ENCODE data around the gene SLC6A7.

The SLC6A7 gene

DNA sequence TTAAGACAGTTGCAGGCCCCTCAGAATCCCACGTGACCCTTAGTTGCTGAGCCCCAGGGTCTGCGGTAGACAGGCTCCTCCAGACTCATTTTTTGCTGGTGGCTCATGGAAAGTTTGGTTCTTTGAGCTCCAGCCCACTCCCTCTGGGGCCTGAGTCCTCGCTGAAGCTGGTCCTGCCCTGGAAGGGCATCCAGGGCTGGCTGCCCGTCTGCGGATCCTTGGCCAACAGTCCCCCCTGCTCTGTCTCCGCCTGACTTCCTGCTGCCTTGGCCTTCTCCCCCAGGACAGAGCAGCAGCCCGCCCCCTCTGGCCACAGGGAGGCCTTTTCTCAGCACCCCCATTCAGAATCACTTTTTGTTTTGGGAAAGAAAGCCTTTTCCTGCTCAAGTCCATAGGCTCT is 24.4 kb downstream of the SLC6A7 start (continued):
- TF ChIP-seq, protein P1, sequence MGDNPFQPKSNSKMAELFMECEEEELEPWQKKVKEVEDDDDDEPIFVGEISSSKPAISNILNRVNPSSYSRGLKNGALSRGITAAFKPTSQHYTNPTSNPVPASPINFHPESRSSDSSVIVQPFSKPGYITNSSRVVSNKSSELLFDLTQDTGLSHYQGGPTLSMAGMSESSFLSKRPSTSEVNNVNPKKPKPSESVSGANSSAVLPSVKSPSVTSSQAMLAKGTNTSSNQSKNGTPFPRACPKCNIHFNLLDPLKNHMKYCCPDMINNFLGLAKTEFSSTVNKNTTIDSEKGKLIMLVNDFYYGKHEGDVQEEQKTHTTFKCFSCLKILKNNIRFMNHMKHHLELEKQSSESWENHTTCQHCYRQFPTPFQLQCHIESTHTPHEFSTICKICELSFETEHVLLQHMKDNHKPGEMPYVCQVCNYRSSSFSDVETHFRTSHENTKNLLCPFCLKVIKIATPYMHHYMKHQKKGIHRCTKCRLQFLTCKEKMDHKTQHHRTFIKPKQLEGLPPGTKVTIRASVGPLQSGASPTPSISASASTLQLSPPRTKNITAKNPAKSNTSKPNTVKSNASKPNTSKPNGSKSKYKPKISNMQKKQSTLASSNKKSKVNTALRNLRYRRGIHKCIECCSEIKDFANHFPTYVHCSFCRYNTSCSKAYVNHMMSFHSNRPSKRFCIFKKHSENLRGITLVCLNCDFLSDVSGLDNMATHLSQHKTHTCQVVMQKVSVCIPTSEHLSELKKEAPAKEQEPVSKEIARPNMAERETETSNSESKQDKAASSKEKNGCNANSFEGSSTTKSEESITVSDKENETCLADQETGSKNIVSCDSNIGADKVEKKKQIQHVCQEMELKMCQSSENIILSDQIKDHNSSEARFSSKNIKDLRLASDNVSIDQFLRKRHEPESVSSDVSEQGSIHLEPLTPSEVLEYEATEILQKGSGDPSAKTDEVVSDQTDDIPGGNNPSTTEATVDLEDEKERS (tag by site-specific recombination; IDR thresholded peaks at IDR 0.05): no peak
- TF ChIP-seq ZFP69B (tag by site-specific recombination; IDR thresholded peaks at IDR 0.05) (no peak), ZNF140 (tag by site-specific recombination; IDR thresholded peaks at IDR 0.05) (no peak), ZNF121 (tag by site-specific recombination; IDR thresholded peaks at IDR 0.05) (no peak)

DNA sequence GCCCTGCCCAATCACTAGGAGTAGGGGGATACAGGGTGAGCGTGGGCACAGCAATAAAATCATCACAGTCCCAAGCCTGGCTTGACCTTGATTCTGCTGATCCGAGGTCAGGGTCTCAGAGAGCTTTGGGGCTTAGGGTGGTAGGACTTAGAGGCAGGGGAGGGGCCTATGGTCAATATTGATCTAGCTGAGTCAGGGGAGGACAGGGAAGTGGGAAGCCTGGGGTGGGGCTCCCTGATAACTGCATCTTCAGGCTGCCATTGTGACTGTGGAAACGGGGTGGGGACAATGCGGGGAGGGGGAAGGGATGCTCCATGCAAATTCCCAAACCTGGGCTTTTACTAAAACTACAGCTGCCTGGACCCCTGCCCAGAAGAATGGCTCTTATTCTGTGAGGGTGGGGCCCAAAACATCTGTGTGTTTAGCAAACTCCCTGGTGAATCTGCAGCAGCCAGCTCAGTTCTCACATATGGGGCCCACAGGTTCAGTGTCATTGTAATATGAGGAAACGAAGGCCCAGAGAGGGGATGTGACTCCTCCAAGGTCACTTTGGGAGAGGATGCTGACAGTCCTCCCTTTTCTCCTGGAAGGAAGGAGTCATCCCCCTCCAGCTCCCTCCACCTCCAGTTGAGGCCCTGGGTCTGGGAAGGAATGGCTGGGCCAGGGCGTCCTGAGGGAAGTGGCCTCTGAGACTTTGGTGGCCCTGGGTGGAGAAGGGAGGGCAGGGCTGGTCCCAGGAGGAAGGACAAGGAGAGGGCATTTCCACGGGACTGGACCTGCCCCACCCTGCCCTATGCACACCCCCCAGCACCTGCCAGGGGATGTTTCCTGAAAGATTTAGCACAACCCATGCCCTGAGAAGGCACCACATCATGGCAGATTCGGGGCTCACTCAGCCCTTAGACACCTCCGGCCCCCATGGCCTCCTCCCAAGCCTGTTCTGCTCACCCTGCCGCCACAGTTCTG is 26.4 kb downstream of the SLC6A7 start:
- Histone ChIP-seq H3K4me3 (ENCODE audit: low read depth, low read length) (no peak overlapping the region), H3K27ac (ENCODE audit: extremely low read depth, low read depth, low read length) (no peak overlapping the region), H3K4me1 (ENCODE audit: control insufficient read depth, insufficient read depth, low read length) (no peaks in the 10 kb centered on the region), H3K36me3 (ENCODE audit: control insufficient read depth in 2 of 2, insufficient read depth in 1 of 2, low read length in 2 of 2) (no peaks in the 10 kb centered on the region), H3K9me3 (ENCODE audit: control insufficient read depth, insufficient read depth, low read depth, low read length) (no peaks in the 10 kb centered on the region)
- ChIA-PET POLR2A (no interaction called here), CTCF (interaction anchor here (0.5 to 5.5 kb wide), 9 partner anchors 10 to 391 kb away, joined by 3 to 37 read pairs (median 4); partner anchors contain the start of gene SLC26A2)
- no peak for TF ChIP-seq KLF8 (tag by site-specific recombination; IDR thresholded peaks at IDR 0.05)
- no peak for TF ChIP-seq ZNF404 (tag by site-specific recombination; IDR thresholded peaks at IDR 0.05)
- TF ChIP-seq KLF10 (tag by site-specific recombination; IDR thresholded peaks at IDR 0.05): no peak

DNA sequence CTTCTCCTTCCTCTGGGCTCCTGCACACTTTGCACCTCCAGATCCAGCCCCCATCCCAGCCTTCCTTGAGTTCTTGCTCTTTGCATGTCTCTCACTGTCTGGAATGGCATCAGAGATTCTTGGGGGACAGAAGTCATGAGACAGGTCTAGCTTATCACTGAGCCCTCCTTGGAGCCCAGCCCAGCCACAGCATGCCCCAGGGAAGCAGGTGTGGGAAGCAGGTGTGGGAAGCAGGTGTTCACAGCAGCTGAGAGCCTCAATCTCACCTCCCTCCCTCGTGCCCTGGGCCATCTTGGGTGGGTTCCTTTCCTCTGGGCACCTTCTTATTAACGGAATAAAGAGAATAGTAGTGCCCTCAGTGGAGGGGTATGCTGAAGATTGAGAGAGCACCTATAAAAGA is 27.2 kb downstream of the SLC6A7 start:
- Histone ChIP-seq H3K4me1 (ENCODE audit: control insufficient read depth, insufficient read depth, low read length) (no peaks in the 10 kb centered on the region), H3K36me3 (ENCODE audit: control insufficient read depth in 2 of 2, insufficient read depth in 1 of 2, low read length in 2 of 2) (no peaks in the 10 kb centered on the region), H3K9me3 (ENCODE audit: control insufficient read depth, insufficient read depth, low read depth, low read length) (no peaks in the 10 kb centered on the region), H3K4me3 (ENCODE audit: low read depth, low read length) (no peak overlapping the region), H3K27ac (ENCODE audit: extremely low read depth, low read depth, low read length) (no peak overlapping the region)
- ChIA-PET CTCF (interaction anchor here (0.7 to 5.5 kb wide), 7 partner anchors 11 to 87 kb away, joined by 3 to 37 read pairs (median 4); no protein-coding TSS in a partner anchor), POLR2A (no interaction called here)
- TF ChIP-seq SCRT1 (tag by site-specific recombination; IDR thresholded peaks at IDR 0.05; ENCODE audit: borderline replicate concordance) (no peak), YY1 (tag by site-specific recombination; IDR thresholded peaks at IDR 0.05) (no peak), SETDB1 (IDR thresholded peaks at IDR 0.05; ENCODE audit: insufficient read length, low read length) (no peak), KLF8 (tag by site-specific recombination; IDR thresholded peaks at IDR 0.05) (no peak), ZNF366 (tag by site-specific recombination; conservative IDR thresholded peaks at IDR 0.05) (no peak), ZNF791 (tag by site-specific recombination; IDR thresholded peaks at IDR 0.05) (no peak), SP3 (tag by site-specific recombination; IDR thresholded peaks at IDR 0.05) (no peak), FEZF1 (tag by site-specific recombination; IDR thresholded peaks at IDR 0.05) (no peak), BCL11B (tag by site-specific recombination; IDR thresholded peaks at IDR 0.05; ENCODE audit: low read depth) (no peak), MEIS1 (CRISPR knock-in tag; IDR thresholded peaks at IDR 0.05; ENCODE audit: borderline replicate concordance) (no peak), ZNF544 (tag by site-specific recombination; IDR thresholded peaks at IDR 0.05) (no peak)
- TF ChIP-seq, protein P2, sequence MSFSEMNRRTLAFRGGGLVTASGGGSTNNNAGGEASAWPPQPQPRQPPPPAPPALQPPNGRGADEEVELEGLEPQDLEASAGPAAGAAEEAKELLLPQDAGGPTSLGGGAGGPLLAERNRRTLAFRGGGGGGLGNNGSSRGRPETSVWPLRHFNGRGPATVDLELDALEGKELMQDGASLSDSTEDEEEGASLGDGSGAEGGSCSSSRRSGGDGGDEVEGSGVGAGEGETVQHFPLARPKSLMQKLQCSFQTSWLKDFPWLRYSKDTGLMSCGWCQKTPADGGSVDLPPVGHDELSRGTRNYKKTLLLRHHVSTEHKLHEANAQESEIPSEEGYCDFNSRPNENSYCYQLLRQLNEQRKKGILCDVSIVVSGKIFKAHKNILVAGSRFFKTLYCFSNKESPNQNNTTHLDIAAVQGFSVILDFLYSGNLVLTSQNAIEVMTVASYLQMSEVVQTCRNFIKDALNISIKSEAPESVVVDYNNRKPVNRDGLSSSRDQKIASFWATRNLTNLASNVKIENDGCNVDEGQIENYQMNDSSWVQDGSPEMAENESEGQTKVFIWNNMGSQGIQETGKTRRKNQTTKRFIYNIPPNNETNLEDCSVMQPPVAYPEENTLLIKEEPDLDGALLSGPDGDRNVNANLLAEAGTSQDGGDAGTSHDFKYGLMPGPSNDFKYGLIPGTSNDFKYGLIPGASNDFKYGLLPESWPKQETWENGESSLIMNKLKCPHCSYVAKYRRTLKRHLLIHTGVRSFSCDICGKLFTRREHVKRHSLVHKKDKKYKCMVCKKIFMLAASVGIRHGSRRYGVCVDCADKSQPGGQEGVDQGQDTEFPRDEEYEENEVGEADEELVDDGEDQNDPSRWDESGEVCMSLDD (tag by site-specific recombination; IDR thresholded peaks at IDR 0.05): no peak
- TF ChIP-seq, protein P3, sequence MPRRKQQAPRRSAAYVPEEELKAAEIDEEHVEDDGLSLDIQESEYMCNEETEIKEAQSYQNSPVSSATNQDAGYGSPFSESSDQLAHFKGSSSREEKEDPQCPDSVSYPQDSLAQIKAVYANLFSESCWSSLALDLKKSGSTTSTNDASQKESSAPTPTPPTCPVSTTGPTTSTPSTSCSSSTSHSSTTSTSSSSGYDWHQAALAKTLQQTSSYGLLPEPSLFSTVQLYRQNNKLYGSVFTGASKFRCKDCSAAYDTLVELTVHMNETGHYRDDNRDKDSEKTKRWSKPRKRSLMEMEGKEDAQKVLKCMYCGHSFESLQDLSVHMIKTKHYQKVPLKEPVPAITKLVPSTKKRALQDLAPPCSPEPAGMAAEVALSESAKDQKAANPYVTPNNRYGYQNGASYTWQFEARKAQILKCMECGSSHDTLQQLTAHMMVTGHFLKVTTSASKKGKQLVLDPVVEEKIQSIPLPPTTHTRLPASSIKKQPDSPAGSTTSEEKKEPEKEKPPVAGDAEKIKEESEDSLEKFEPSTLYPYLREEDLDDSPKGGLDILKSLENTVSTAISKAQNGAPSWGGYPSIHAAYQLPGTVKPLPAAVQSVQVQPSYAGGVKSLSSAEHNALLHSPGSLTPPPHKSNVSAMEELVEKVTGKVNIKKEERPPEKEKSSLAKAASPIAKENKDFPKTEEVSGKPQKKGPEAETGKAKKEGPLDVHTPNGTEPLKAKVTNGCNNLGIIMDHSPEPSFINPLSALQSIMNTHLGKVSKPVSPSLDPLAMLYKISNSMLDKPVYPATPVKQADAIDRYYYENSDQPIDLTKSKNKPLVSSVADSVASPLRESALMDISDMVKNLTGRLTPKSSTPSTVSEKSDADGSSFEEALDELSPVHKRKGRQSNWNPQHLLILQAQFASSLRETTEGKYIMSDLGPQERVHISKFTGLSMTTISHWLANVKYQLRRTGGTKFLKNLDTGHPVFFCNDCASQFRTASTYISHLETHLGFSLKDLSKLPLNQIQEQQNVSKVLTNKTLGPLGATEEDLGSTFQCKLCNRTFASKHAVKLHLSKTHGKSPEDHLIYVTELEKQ (tag by site-specific recombination; IDR thresholded peaks at IDR 0.05; ENCODE audit: borderline replicate concordance): no peak
- TF ChIP-seq, protein P4, sequence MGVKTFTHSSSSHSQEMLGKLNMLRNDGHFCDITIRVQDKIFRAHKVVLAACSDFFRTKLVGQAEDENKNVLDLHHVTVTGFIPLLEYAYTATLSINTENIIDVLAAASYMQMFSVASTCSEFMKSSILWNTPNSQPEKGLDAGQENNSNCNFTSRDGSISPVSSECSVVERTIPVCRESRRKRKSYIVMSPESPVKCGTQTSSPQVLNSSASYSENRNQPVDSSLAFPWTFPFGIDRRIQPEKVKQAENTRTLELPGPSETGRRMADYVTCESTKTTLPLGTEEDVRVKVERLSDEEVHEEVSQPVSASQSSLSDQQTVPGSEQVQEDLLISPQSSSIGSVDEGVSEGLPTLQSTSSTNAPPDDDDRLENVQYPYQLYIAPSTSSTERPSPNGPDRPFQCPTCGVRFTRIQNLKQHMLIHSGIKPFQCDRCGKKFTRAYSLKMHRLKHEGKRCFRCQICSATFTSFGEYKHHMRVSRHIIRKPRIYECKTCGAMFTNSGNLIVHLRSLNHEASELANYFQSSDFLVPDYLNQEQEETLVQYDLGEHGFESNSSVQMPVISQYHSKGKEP (tag by site-specific recombination; IDR thresholded peaks at IDR 0.05): no peak

All from HEK293 (cell line).